MM.1S (cell line): Measurements from ENCODE around the gene STAG3.
"Not testable (repeated sequence)": the region's sequence is repeated elsewhere in the genome, so short reads cannot be mapped to it uniquely, and the experiment has no call there.

Experiments
- DNase-seq: peaks from one replicate; pipeline ENCODE4 v3.0.0-alpha.2; 2015
- H2AFZ ChIP-seq: fragments of 300-600 bp; sonication (generic); 2 replicates; pipeline ENCODE4 v1.6.0; 2016; ENCODE audit warnings: antibody characterized with exemption, low read length
- H3F3A ChIP-seq: fragments of 300-600 bp; sonication (generic); 2 replicates; pipeline ENCODE4 v1.6.1; 2016; ENCODE audit warnings: mild to moderate bottlenecking, antibody characterized with exemption, low read length, moderate library complexity, mixed read lengths; ENCODE audit not compliant: insufficient read depth
- H3K27ac ChIP-seq: fragments of 300-600 bp; sonication (generic); 2 replicates; pipeline ENCODE4 v1.5.1; 2016; ENCODE audit warnings: mild to moderate bottlenecking, low read length
- H3K27me3 ChIP-seq: fragments of 300-600 bp; sonication (generic); replicated peaks from 2 replicates; pipeline ENCODE4 v1.6.0; 2016; ENCODE audit warnings: low read length; ENCODE audit not compliant: insufficient read depth
- H3K36me3 ChIP-seq: fragments of 300-600 bp; sonication (generic); replicated peaks from 2 replicates; pipeline ENCODE4 v1.6.1; 2016; ENCODE audit warnings: mild to moderate bottlenecking, low read length, mixed read lengths; ENCODE audit not compliant: insufficient read depth
- H3K4me1 ChIP-seq: fragments of 300-600 bp; sonication (generic); 2 replicates; pipeline ENCODE4 v1.6.1; 2016; ENCODE audit warnings: low read length, mixed read lengths
- H3K4me2 ChIP-seq: fragments of 300-600 bp; sonication (generic); 2 replicates; pipeline ENCODE4 v1.6.0; 2016; ENCODE audit warnings: low read depth, low read length
- H3K4me3 ChIP-seq: fragments of 300-600 bp; sonication (generic); 2 replicates; pipeline ENCODE4 v1.5.1; 2016; ENCODE audit warnings: low read length, mixed read lengths
- H3K79me2 ChIP-seq: fragments of 300-600 bp; sonication (generic); 2 replicates; pipeline ENCODE4 v1.6.1; 2016; ENCODE audit warnings: mixed run types, low read length, mixed read lengths
- H3K9ac ChIP-seq: fragments of 300-600 bp; sonication (generic); 2 replicates; pipeline ENCODE4 v1.6.1; 2016; ENCODE audit warnings: low read length, mixed read lengths
- H3K9me2 ChIP-seq: fragments of 300-600 bp; sonication (generic); replicated peaks from 2 replicates; pipeline ENCODE4 v1.6.1; 2016; ENCODE audit warnings: mild to moderate bottlenecking, low read length, mixed read lengths; ENCODE audit not compliant: insufficient read depth
- H3K9me3 ChIP-seq: fragments of 300-600 bp; sonication (generic); replicated peaks from 2 replicates; pipeline ENCODE4 v1.6.1; 2016; ENCODE audit warnings: mild to moderate bottlenecking, low read length, mixed read lengths; ENCODE audit not compliant: insufficient read depth
- H4K20me1 ChIP-seq: fragments of 300-600 bp; sonication (generic); 2 replicates; pipeline ENCODE4 v1.6.1; 2016; ENCODE audit warnings: mild to moderate bottlenecking, low read length, moderate library complexity, mixed read lengths; ENCODE audit not compliant: insufficient read depth
- EZH2 ChIP-seq: fragments of 300-600 bp; sonication (generic); optimal IDR thresholded peaks from 2 replicates; pipeline ENCODE3; 2017; ENCODE audit warnings: low read depth, mild to moderate bottlenecking, antibody characterized with exemption, low read length, mixed read lengths
- EZH2phosphoT487 ChIP-seq: fragments of 300-600 bp; sonication (generic); IDR thresholded peaks from 2 replicates; pipeline ENCODE4 v1.6.1; 2018; ENCODE audit warnings: antibody characterized with exemption, low read length
- TF ChIP-seq, protein P1 (sequence below): fragments of 300-600 bp; sonication (generic); IDR thresholded peaks from 2 replicates; pipeline ENCODE4 v1.5.1; 2016; ENCODE audit warnings: antibody characterized with exemption, low read length, mixed read lengths

The STAG3 gene

DNA sequence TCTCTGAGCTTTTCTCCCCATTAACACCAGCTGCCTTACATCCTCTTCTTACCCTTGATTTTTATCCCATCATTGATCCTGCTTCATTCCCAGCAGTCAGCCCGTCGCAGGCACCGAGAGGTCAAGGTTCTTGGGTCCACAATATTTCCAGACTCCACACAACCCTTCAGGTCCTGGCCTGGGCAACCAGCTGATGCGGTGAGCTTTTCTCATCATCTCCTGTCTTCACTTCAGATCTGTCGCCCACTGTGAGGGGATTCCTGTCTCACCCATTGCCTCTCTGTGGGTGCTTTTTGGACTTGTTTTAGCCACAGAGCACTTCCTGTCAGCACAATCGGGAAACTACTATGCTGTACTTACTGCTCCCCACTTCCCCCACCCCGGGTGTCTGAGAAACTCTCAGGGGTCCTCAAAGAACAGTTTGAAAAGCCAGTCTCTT is 33.6 kb downstream of the STAG3 start:
- TF ChIP-seq EZH2 = no peak
- TF ChIP-seq, protein P1, sequence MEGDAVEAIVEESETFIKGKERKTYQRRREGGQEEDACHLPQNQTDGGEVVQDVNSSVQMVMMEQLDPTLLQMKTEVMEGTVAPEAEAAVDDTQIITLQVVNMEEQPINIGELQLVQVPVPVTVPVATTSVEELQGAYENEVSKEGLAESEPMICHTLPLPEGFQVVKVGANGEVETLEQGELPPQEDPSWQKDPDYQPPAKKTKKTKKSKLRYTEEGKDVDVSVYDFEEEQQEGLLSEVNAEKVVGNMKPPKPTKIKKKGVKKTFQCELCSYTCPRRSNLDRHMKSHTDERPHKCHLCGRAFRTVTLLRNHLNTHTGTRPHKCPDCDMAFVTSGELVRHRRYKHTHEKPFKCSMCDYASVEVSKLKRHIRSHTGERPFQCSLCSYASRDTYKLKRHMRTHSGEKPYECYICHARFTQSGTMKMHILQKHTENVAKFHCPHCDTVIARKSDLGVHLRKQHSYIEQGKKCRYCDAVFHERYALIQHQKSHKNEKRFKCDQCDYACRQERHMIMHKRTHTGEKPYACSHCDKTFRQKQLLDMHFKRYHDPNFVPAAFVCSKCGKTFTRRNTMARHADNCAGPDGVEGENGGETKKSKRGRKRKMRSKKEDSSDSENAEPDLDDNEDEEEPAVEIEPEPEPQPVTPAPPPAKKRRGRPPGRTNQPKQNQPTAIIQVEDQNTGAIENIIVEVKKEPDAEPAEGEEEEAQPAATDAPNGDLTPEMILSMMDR = no peak
- TF ChIP-seq EZH2phosphoT487 = no peak
- Histone ChIP-seq H3K9ac (no peak overlapping the region), H3K27ac (no peak overlapping the region), H3K4me2 (no peak overlapping the region), H3K27me3 (peaks cover 40% of the 10 kb centered on the region; the same call in 1 of the 2 replicates), H3K9me3 (no peaks in the 10 kb centered on the region), H3K79me2 (no peaks in the 10 kb centered on the region), H3F3A (peaks cover 13% of the 10 kb centered on the region), H3K9me2 (no peaks in the 10 kb centered on the region), H4K20me1 (no peaks in the 10 kb centered on the region), H3K4me3 (no peak overlapping the region), H3K36me3 (no peaks in the 10 kb centered on the region), H2AFZ (no peak overlapping the region), H3K4me1 (peaks cover 17% of the 10 kb centered on the region)
- no peak for DNase-seq

DNA sequence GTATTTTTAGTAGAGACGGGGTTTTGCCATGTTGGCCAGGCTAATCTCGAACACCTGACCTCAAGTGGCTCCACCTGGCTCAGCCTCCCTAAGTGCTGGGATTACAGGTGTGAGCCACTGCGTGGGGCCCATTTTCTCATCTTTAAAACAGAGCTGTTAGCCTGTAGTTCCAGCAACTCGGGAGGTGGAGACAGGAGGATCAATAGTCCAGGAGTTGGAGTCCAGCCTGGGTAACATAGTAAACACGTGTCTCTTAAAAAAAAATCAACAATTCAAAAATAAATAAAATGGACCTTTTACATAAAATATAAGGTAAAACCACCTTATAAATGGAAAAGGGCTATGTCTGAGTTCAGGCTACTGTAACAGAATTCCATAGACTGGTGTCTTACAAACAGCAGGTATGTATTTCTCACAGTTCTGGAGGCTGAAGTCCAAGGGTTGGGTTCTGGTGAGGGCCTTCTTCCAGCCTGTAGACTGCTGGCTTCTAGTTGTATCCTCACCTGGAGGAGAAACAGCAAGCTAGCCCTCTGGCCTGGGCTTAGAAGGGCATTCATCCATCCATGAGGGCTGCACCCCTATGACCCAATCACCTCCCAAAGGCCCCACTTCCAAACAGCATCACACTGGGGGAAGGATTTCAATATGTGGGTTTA is 35.0 kb downstream of the STAG3 start:
- H2AFZ ChIP-seq = no peak overlapping the region
- H4K20me1 ChIP-seq = no peaks in the 10 kb centered on the region
- no peaks in the 10 kb centered on the region for H3K79me2 ChIP-seq
- no peak overlapping the region for H3K27ac ChIP-seq
- DNase-seq = no peak
- no peaks in the 10 kb centered on the region for H3K9me3 ChIP-seq
- peaks cover 16% of the 10 kb centered on the region for H3F3A ChIP-seq
- no peak overlapping the region for H3K9ac ChIP-seq
- peaks cover 21% of the 10 kb centered on the region for H3K4me1 ChIP-seq
- no peak overlapping the region for H3K4me2 ChIP-seq
- no peaks in the 10 kb centered on the region for H3K36me3 ChIP-seq
- H3K27me3 ChIP-seq = peaks cover 32% of the 10 kb centered on the region; the same call in 1 of the 2 replicates
- H3K4me3 ChIP-seq = no peak overlapping the region
- no peaks in the 10 kb centered on the region for H3K9me2 ChIP-seq
- TF ChIP-seq EZH2 = no peak
- TF ChIP-seq, protein P1 = no peak
- no peak for TF ChIP-seq EZH2phosphoT487

DNA sequence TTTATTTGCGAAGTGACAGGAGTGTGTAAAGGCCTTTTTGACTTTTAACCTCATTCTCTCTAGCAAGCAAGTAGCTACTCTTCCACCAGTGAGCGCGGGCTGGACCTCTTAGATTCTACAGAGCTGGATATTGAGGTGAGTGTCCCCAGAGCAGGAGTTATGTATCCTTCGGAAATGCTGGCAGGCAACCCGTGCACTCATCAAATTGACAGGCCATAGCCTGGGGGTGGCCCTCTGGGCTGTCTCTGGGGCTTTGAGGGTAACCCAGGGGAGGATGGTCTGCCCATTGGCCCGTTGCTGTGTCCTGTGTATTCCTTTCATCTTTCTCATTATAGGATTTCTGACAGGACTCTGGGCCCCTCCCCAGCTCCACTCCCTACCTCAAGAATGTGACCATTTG is 36.0 kb downstream of the STAG3 start:
- Histone ChIP-seq H3K79me2 (no peaks in the 10 kb centered on the region), H3F3A (peaks cover 13% of the 10 kb centered on the region), H2AFZ (no peak overlapping the region), H3K27ac (no peak overlapping the region), H3K27me3 (peaks cover 24% of the 10 kb centered on the region; the same call in 1 of the 2 replicates), H4K20me1 (no peaks in the 10 kb centered on the region), H3K9ac (no peak overlapping the region), H3K9me3 (no peaks in the 10 kb centered on the region), H3K4me3 (no peak overlapping the region), H3K4me2 (no peak overlapping the region), H3K36me3 (no peaks in the 10 kb centered on the region), H3K9me2 (no peaks in the 10 kb centered on the region), H3K4me1 (peaks cover 18% of the 10 kb centered on the region)
- TF ChIP-seq, protein P1 = no peak
- TF ChIP-seq EZH2phosphoT487 (no peak), EZH2 (no peak)
- no peak for DNase-seq

DNA sequence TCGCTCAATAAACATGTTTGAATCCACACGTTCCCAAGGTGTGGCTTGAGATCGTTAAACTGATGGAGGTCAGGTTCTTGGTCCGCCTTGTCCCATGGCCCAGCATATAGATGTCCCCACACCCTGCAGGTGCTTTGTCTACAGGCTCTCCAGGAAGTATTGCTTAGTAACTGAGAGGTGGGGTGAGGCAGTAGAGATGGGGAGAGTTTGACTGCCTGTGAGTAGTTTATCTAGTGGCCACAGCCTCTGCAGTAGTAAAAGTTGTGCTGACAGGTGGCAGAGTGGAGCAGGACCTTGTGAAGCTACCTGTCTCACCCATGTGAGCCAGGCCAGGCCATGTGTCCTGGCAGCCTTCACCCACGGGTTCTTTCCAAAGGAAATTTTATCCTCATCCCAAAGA is 36.6 kb downstream of the STAG3 start:
- not testable (repeated sequence) for DNase-seq, H3K36me3 ChIP-seq, H3K9me2 ChIP-seq, H3K9ac ChIP-seq, H3K79me2 ChIP-seq, H3F3A ChIP-seq, H3K4me2 ChIP-seq, H4K20me1 ChIP-seq, H3K9me3 ChIP-seq, H3K27ac ChIP-seq, H3K4me3 ChIP-seq, H2AFZ ChIP-seq
- peaks cover 24% of the 10 kb centered on the region; the same call in 1 of the 2 replicates for H3K27me3 ChIP-seq
- peaks cover 18% of the 10 kb centered on the region for H3K4me1 ChIP-seq
